NCI-H2196 treated with DMSO at 0.1 percent for 48 hours (cell line): ENCODE results near the gene HMMR.
"Not testable (repeated sequence)": the region's sequence is repeated elsewhere in the genome, so short reads cannot be mapped to it uniquely, and the experiment has no call there.

Experiments used
- DNase-seq: peaks from one replicate; lab custom pipeline; 2025; ENCODE audit not compliant: unreplicated experiment; lab: John Stamatoyannopoulos, UW

The HMMR gene

GRCh38 chr5:163505368-163506094, 45.1 kb downstream of the HMMR start, which contains the start of gene MAT2B:
MAT2B (plus strand) TSS chr5:163505619; CDS start chr5:163505687, 68 bp downstream.
- peak; percentile 92 for DNase-seq

DNA sequence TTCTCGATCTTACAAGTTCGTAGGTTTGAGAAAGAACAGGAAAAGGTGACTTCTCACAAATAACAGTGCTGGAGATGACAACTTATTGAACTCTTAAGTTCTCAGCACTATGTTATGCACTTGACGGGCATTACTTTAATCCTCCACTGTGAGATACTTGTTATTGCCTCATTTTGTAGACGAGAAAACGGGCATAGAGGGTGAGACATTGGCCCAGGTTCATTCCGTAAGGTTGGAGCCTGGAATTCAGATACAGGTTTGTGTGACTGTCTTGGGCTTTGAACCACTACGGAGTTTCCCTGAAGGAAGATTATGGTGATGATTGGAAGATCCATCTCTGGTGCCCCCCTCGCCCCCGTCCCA, 45.6 kb downstream of the HMMR start:
- DNase-seq: no peak

GRCh38 chr5:163506726-163507125, 46.3 kb downstream of the HMMR start:
- no peak for DNase-seq

DNA sequence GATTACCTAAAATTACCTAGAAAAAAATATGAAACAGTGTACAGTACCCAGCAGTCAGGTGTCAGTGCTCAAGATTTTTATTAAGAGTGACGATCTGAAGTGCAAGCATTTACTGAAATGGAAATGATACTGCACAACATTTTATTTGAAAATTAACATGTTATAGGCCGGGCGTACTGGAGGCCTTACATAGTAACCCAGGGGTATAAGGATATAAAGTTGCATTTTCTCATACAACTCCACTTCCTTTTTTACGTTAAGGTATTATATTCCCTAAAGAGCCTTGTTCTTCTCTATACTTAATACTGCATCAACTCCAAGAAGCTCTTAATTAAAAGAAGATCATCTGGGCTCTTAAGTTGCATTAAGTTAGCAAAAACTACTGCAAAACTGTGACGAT, 48.3 kb downstream of the HMMR start:
- DNase-seq: no peak

DNA sequence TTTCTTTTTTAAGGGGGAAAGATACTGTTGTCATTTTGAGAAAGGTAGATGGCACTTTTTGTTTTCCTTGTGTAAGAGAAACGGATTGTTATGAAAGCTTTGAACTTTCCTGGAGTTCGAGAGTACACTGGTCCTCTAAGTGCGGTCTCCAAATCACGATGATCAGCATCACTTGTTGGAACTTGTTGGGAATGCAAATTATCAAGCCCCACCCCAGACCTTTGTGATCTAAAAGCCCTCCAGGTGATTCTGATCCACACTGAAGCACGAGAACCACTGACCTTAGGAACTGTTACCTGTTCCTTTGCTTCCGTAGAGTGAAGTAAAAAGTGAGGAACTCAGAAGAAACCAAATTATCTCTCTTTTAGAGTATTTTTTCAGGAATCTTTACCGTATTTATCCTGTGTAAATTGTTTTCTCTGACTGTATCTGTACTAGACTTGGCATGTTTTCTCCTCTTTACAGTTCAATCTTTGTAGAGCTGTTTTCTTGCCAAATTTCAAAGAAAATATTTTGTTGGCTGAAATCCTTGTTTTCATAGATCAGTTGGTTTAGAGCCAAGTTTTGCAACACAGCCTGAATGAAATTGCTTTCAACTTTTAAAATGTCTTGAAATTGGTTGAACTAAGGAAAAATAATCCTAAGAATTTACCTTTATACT, 49.0 kb downstream of the HMMR start:
- DNase-seq: no peak

- DNase-seq: no peak
These were observed 52.1 kb downstream of the HMMR start for GRCh38 chr5:163512526-163512925.

DNA sequence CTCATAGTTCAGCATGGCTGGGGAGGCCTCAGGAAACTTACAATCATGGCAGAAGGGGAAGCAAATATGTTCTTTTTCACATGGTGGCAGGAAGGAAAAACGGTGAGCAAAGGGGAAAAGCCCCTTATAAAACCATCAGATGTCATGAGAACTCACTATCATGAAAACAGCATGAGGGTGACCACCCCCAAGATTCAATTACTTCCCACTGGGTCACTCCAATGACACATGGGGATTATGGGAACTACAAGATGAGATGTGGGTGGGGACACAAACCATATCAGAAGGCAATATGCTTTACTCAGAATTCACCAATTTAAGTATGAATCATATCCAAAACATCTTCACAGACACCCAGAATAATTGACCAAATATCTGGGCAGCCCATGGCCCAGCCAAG, 64.7 kb downstream of the HMMR start:
- DNase-seq: no peak

DNA sequence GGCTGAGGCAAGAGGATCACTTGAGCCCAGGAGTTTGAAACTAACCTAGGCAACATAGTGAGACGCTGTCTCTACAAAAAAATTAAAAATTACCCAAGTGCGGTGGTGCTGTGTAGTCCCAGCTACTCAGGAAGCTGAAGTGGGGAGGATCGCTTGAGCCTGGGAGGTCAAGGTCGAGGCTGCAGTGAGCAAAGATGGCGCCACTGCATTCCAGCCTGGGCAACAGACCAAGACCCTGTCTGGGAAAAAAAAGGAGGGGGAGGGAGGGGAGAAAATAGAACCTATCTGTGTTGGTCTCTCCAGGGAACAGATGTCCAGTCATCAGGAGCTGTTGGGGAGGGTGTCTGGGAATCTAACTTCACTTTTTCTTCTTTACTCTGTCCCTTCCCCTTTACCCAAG, 69.3 kb downstream of the HMMR start:
- DNase-seq: no peak

GRCh38 chr5:163531272-163531671, 70.8 kb downstream of the HMMR start:
- DNase-seq: no peak

- DNase-seq: no peak
These were observed 72.0 kb downstream of the HMMR start for GRCh38 chr5:163532171-163533084.

DNA sequence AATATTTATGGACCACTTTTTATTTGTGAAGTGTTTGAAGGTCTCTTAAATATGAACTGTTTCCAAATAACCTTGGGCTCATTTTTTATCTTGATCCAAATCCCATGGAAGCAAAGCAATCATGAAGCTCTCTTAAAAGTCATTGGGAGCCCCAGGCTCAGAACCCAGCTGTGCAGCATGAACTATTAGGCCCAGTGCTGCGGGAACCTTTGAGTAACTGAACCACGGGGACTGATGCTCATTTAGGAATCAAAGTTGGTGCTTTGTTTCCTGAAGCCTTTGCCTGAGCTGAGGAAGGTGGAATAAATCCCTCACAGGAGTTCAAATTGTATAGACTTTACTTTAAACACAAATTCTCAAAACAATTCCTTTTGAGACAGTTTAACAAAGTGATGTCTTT, 72.8 kb downstream of the HMMR start:
- DNase-seq: no peak

DNA sequence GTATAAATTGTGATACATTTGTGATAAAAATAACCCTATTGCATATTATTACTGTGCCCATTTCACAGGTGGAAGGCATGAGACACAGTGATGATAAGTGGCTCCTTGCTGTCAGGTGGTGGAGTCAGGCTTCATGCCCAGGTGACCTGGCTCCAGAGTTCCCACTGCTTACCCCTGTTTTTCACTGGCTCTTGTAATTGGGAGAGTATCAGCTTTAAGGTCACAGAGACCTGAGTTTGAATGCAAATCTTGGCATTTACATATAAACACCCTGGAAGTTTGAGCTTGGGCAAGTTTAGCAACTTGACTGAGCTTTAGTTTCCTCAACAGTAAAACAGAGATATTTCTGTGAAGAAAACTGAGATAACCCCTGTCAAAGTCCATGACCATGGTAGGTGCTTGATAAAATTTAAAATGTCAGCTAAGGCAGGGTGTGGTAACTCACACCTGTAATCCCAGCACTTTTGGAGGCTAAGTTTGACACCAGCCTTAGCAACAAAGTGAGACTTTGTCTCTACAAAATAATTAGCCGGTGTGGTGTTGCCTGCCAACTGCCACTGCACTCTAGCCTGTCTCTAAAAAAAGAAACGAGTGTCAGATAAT, 74.2 kb downstream of the HMMR start:
- no peak for DNase-seq

DNA sequence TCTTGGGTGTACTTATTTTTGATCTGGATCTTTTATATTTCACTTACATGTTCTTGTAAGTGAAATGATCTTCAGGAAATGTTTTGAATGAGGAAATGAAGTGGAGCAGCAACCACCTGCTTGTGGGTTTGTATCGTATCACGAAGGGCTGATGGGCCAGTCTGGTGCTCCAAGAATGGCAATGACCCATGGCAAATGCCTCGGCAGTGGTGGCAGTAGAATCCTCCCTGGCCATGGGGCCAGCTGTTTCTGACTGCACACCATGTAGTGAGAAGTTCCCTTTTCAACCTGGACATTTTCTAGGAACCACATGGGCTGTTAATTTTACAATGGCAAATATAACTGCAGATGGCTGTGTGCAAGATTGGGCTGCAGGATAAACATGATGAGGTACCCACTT, 74.9 kb downstream of the HMMR start:
- no peak for DNase-seq

DNA sequence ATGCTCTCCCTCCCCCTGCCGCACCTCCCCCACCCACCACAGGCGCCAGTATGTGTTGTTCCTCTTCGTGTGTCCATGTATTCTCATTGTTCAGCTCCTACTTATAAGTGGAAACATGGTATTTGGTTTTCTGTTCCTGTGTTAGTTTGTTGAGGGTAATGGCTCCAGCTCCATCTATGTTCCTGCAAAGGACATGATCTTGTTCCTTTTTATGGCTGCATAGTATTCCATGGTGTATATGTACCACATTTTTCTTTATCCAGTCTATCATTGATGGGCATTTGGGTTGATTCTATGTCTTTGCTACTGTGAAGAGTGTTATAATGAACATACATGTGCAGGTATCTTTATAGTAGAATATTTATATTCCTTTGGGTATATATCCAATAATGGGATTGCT, 76.0 kb downstream of the HMMR start:
- DNase-seq: not testable (repeated sequence)

GRCh38 chr5:163540696-163541095, 80.3 kb downstream of the HMMR start:
- DNase-seq: no peak
